T47D (cell line): ENCODE results near the gene ZNF346.
"Not testable (repeated sequence)": the region's sequence is repeated elsewhere in the genome, so short reads cannot be mapped to it uniquely, and the experiment has no call there.

Experiments used
- DNase-seq, 2 experiments: peaks; one replicate each; pipeline versions ENCODE4 v3.0.0 to v3.0.0-alpha.2; 2011 to 2012; ENCODE audit warnings: low read depth in 1 of 2, low spot score in 1 of 2
- JUND ChIP-seq: IDR thresholded peaks from 2 replicates; pipeline ENCODE4 v1.6.1; 2012; ENCODE audit warnings: low read depth
- in situ Hi-C: cut with HindIII; loops from 2 replicates; pipeline ENCODE4 v1.10.0; 2016; ENCODE audit warnings: low sequenced_read_pairs, low pct_unique_long_range_greater_than_20kb

The ZNF346 gene

DNA sequence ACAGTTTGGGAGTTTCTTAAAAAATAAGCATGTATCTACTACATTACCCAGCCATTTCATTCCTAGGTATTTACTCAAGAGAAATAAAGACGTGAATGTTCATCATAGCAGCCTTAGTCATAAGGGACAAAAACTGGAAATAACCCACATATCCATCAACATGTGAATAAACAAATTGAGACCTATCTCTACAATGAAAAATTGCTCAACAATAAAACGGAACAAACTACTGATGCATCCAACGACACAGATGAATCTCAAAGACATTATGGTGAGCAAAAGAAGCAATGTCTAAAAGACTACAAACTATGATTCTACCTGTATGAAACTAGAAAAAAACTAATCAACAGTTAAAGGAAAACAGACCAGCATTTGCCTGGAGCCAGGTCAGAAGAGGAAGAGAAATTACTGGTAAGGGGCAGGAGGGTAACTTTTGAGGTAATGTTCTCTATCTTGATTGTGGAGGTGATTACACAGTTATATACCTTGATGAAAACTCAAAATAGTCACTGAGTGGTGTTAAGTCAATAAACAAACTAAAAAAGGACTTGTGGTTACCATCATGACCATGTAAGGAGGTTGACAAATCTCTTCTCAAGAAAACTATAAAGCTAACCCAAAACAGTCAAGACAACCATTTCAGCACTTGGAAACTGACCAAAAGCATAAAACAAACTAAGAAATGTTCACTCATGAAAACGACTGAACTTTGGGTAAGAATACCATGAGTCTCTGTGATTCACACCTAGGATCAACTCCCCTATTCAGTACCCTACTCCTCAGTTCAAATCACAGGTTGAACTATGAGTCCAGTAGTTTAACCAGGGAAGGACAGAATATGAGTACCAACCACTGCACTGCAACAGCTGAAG lies 26.4 kb upstream of the ZNF346 start:
- TF ChIP-seq JUND = no peak
- in situ Hi-C loops = no loop called here
- no peak for DNase-seq

DNA sequence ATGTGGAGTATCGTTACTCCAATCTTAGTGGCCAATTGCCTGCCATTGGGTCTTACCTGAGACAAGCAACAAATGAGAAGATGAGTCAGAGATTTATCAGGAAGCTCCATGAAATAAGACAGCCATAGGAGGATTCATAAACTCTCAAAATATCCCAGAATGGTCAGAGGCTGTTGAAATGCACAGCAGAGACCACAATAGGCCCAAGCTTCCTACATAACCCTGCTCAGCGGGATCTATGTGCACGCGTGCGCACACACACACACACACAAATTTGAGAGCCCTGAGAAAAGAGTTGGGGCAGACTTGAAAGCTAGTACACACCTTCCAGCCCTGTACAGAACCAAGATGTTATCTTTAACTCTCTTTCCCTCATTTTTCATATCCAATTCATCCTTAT lies 25.7 kb upstream of the ZNF346 start:
- TF ChIP-seq JUND = no peak
- in situ Hi-C loops = no loop called here
- no peak for DNase-seq

DNA sequence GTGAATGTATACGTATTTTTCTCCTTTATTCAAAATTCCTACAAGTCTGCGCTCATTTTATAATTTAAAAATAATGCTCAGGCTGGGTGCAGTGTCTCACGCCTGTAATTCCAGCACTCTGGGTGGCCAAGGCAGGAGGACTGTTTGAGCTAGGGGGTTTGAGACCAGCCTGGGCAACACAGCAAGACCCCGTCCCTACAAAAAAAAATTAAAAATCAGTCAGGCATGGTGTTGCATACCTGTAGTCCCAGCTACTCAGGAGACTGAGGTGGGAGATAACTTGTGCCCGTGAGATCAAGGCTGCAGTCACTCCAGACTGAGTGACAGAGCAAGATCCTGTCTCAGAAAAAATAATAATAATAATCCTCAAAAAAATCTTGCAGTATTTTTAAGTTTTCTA lies 23.7 kb upstream of the ZNF346 start:
- no peak for TF ChIP-seq JUND
- in situ Hi-C loops = no loop called here
- DNase-seq = no peak

DNA sequence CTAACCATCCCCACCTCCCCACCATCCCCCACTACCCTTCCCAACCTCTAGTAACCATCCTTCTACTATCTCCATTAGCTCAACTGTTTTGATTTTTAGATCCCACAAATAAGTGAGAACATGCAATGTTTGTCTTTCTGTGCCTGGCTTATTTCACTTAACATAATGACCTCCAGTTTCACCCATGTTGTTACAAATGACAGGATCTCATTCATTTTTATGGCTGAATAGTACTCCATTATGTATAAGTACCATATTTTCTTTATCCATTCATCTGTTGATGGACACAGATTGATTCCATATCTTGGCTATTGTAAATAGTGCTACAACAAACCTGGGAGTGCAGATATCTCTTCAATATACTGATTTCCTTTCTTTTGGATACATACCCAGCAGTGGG lies 23.0 kb upstream of the ZNF346 start:
- in situ Hi-C loops, DNase-seq: not testable (repeated sequence)

DNA sequence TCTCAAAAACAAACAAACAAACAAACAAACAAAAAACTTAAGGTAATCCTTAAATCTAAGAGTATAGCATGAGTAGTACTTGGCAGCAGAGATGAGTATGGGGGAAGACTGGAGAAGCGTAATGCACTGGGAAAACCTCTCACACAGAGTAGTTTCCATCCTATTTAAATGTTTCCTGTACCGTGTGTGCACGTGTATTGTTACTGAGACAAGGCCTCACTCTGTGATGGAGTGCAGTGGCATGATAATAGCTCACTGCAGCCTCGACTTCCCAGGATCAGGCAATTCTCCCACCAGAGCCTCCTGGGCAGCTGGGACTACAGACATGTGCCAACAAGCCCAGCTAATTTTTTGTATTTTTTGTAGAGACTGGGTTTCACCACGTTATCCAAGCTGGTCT lies 18.8 kb upstream of the ZNF346 start:
- TF ChIP-seq JUND = no peak
- DNase-seq = no peak
- in situ Hi-C loops = no loop called here

DNA sequence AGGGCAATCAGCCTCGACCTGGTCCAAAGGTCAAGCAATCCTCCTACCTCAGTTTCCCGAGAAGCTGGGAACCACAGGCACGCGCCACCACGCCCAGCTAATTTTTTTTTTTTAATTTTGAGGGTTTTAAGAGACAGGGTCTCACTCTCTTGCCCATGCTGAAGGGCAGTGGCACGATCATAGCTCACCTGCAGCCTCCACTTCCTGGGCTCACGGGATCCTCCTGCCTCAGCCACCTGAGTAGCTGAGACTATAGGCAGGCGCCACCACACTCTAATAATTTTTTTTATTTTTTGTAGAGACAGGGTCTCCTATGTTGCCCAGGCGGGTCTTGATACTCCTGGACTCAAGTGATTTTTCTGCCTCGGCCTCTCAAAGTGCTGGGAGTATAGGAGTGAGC lies 17.5 kb upstream of the ZNF346 start:
- in situ Hi-C loops = no loop called here
- no peak for TF ChIP-seq JUND
- DNase-seq = no peak

DNA sequence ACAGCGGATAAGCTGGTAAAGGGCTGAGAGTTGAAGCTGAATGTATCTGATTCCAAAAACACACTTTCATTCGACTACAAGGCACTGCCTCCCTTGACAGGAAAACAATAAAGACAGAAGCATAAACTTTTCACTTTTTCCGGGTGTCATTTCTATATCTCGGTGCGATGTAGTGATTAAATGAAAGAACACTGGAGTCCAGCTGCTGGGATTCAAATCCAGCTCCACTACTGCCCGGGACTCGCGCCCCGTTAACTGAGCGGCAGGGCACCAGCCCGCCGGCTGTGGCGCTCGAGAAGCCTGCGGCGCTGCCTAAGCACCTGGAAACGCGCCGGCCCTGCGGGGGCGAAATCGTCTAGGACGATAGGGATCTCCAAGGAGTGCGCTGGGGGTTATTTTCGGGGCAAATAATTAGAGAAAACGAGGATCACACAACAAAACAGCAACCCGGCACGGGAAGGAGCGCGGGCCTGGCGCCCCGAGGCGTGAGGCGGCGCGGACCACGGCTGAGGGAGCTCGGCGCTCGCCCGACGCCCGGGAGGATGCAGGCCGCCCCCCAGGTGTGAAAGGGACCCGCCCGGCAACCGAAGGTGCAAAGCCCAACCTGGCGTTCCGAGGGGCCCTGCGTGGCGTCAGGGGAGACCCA lies 16.8 kb upstream of the ZNF346 start:
- TF ChIP-seq JUND = no peak
- peak in 1 of 2 experiments; percentile 48 for DNase-seq
- in situ Hi-C loops = no loop called here

DNA sequence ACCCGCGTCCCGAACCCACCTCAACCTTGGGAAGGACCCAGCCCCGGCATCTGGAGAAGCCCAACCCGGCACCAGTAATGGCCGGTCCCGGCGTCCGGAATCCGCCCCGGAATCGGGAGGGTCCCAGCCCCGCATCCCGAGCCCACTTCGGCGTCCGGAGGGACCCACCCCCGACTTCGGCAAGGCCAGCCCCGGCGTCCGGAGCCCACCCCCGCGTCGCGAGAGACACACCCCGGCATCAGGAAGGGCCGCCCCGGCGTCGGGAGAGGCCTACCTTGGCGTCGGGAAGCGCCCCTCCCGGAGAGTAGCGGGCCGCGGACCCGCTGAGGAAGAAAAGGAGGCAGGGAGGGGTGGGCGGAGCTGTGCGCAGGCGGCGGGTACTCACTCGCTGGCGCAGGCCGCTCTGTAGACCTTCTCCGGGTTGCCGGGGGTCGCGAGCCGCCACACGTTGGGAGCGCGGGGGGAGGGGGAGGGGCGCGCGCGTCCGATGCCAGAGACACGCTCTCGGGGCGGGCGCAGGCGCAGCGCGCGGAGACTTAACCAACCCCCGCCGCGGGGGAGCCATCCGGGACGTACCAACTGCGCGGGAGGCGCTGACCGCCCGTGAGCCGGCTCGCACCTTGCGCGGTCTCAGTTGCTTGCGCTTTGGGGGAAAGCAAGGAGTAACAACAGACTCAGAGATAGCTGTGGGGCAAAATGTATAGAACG lies 16.1 kb upstream of the ZNF346 start, which contains the start of gene UIMC1:
Gene UIMC1 (minus strand): TSS at position 515 of the 708 bp plus-strand sequence. CDS start 24,164 bp downstream, outside the sequence.
- peak; percentile 64 to 96 for DNase-seq
- TF ChIP-seq JUND = no peak
- in situ Hi-C loops = no loop called here

DNA sequence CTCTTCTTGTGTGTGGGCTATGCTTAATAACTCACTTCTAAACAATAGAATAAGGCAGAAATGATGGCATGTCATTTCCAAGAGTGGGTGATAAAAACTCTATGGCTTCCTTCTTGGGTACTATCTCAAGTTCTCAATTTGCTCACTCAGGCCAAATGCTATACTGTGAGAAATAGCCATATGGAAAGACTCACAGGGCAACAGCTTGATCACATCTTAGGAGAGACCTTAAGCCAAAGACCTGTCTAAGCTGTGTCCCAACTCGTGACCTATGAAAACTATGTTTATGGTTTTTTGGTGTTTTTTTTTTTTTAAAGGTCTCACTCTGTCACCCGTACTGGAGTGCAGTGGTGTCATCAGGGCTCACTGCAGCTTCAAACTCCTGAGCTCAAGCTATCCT lies 13.8 kb upstream of the ZNF346 start:
- DNase-seq = no peak
- TF ChIP-seq JUND = no peak
- in situ Hi-C loops = no loop called here

DNA sequence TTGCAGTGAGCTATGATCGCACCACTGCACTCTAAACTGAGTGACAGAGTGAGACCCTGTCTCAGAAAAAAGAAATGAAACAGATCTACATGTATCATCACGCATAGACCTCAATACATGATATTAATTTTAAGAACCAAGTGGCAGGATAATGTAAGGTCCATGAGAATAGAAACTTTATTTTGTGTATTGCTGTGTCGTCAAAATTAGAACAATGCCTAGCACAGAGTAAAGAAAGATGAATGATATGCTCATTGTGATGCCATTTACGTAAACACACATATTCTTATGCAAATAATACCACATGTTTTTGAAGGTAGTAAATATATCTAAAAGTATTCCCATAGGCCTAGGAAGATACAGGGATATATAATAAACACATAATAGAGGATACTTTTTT lies 12.3 kb upstream of the ZNF346 start:
- in situ Hi-C loops = no loop called here
- TF ChIP-seq JUND = no peak

DNA sequence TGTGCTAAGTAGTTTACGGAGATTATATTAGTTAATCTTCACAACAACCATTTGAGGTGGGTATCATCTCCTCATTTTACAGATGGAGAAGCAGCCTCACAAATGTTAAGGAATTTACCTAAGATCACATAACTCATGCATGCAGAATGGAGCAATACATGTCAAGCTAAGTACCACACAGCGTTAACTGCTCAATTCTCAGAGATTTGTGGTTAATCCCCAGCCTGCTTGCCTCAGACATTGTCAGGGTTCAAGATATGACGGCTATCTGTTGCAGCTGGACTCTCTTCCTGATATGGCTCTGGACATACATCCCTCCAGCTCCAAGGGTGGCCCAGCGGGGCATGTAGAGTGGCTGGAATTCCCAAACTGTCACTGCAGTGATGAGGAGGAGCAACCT lies 7.3 kb upstream of the ZNF346 start:
- in situ Hi-C loops = no loop called here
- TF ChIP-seq JUND = no peak
- DNase-seq = no peak

More for the DNA sequence above, 12.3 kb upstream of the ZNF346 start:
- no peak for DNase-seq

DNA sequence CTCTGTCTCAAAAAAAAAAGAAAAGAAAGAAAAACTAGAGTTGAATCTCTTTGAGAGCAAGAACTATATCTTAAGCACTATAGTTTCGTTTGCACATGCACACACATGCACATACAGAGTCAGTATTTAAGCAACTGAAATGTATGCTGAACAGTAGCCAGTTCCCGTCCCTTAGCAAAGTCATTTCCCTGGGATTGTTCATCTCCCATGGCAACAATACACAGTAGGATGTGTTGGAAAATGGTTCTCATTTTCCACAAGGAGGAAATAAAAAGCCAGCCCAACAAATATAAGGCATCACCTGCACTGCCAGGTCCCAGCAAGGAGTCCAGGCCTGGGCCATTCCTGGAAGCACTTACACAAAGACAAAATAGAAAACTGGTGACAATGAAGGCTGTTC lies 4.2 kb upstream of the ZNF346 start:
- no peak for TF ChIP-seq JUND
- DNase-seq = no peak
- in situ Hi-C loops = no loop called here

DNA sequence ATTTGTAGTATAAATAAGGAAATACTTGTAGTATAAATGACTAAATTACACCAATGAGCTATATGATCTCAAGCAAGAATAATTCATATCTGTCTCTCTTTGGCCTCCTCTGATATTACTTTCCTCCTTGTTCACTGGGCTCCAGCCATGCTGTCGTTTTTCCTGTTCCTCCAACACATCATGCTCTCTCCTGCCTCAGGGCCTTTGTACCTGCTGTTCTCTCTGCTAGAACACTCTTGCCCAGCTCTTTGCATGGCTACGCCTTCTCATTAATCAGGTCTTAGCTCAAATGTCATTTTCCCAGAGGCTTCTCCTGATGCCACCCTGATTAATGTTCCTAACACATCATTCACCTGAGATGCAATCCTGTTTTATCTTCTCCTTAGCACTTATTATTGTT lies 2.5 kb upstream of the ZNF346 start:
- in situ Hi-C loops = no loop called here
- TF ChIP-seq JUND = no peak
- no peak for DNase-seq
